WERI-Rb-1 (cell line): ENCODE results near the gene VEGFA.
A peak's percentile ranks its signal among the peaks of the same experiment; 100 is the strongest.

Experiments
- DNase-seq: peaks from one replicate; pipeline ENCODE4 v3.0.0-alpha.2; 2020
- H3K27ac ChIP-seq: fragments of 250-450 bp; sonication (Bioruptor Pico); 2 replicates; pipeline ENCODE4 v1.5.1; 2020; ENCODE audit warnings: mild to moderate bottlenecking, moderate library complexity
- H3K27me3 ChIP-seq: fragments of 250-450 bp; sonication (Bioruptor Pico); 2 replicates; pipeline ENCODE4 v1.5.1; 2021; ENCODE audit warnings: mild to moderate bottlenecking, low read depth, moderate library complexity; ENCODE audit not compliant: insufficient read depth, severe bottlenecking
- H3K36me3 ChIP-seq: fragments of 250-450 bp; sonication (Bioruptor Pico); 2 replicates; pipeline ENCODE4 v1.5.1; 2020; ENCODE audit warnings: mild to moderate bottlenecking, moderate library complexity
- H3K4me3 ChIP-seq: 2 replicates; pipeline ENCODE4 v1.5.1; 2011; ENCODE audit warnings: low read depth, mild to moderate bottlenecking, control low read depth, low read length
- H3K9me3 ChIP-seq: fragments of 250-450 bp; sonication (Bioruptor Pico); 2 replicates; pipeline ENCODE4 v1.5.1; 2021; ENCODE audit warnings: mild to moderate bottlenecking, moderate library complexity; ENCODE audit not compliant: severe bottlenecking
- TF ChIP-seq, protein P1 (sequence below): IDR thresholded peaks from 2 replicates; pipeline ENCODE4 v1.5.1; 2011; ENCODE audit warnings: low read depth, mild to moderate bottlenecking, control low read depth, inconsistent platforms, low read length

VEGFA gene

DNA sequence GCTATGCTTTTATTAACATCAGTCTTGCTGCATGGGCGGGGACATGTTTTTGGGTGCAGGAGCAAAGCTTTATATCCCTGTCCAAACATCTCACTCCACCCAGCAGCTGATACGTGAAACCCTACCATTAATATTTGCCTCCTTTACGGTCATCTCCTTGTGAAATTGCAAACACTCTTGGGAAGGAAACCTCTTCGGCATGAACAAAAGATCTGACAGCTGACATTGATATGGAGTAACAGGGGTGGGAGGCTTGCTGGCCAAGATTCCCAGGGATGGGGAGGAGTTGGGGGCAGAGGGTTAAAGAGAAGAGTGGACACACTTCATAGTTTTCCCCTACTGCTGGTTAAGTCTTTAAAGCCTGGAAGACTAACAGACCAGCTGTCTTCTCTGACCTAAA lies 22.2 kb upstream of the VEGFA start:
- Histone ChIP-seq H3K4me3 (no peak overlapping the region), H3K9me3 (no peaks in the 10 kb centered on the region), H3K27me3 (no peaks in the 10 kb centered on the region), H3K27ac (no peak overlapping the region), H3K36me3 (no peaks in the 10 kb centered on the region)
- DNase-seq, result no peak
- TF ChIP-seq, protein P1, sequence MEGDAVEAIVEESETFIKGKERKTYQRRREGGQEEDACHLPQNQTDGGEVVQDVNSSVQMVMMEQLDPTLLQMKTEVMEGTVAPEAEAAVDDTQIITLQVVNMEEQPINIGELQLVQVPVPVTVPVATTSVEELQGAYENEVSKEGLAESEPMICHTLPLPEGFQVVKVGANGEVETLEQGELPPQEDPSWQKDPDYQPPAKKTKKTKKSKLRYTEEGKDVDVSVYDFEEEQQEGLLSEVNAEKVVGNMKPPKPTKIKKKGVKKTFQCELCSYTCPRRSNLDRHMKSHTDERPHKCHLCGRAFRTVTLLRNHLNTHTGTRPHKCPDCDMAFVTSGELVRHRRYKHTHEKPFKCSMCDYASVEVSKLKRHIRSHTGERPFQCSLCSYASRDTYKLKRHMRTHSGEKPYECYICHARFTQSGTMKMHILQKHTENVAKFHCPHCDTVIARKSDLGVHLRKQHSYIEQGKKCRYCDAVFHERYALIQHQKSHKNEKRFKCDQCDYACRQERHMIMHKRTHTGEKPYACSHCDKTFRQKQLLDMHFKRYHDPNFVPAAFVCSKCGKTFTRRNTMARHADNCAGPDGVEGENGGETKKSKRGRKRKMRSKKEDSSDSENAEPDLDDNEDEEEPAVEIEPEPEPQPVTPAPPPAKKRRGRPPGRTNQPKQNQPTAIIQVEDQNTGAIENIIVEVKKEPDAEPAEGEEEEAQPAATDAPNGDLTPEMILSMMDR, result no peak

DNA sequence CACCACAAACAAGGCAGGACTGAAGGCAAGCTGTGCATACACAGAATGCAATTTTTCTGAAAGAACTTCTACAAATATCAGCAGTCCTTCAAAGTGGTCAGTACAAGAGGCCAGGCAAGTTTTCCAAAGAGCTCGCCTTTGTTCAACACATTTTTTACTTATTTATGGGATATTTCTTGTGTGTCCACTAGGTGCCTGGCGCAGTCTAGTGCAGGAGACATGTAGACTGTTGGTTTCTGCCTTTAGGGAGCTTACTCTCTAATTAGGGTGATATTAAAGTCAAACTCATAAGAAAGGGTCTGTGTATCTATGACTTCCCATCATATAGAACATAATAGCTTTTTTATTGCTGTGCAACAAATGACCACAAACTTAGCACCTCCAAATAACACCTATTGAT lies 21.2 kb upstream of the VEGFA start:
- DNase-seq, result no peak
- no peaks in the 10 kb centered on the region for H3K9me3 ChIP-seq
- H3K27me3 ChIP-seq, result no peaks in the 10 kb centered on the region
- no peak overlapping the region for H3K27ac ChIP-seq
- no peak overlapping the region for H3K4me3 ChIP-seq
- TF ChIP-seq, protein P1, result no peak
- H3K36me3 ChIP-seq, result no peaks in the 10 kb centered on the region

DNA sequence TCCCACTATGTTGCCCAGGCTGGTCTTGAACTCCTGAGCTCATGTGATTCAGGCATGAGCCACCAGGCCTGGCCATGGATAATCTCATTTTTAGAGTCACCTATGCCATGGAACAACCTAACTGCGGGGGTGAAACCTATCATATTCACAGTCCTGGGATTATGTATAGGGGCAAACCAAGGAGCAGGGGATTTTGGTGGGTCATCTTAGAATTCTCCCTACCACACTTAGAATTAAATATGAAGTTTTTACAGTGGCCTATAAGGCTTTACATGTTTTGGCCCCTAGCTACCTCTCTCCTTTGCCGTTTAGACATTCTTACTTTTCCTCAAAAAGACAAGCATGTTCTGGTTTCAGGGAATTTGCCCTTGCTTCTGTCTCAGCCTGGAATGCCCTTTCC lies 20.6 kb upstream of the VEGFA start:
- H3K27ac ChIP-seq, result no peak overlapping the region
- H3K36me3 ChIP-seq, result no peaks in the 10 kb centered on the region
- no peaks in the 10 kb centered on the region for H3K27me3 ChIP-seq
- DNase-seq, result no peak
- no peaks in the 10 kb centered on the region for H3K9me3 ChIP-seq
- no peak overlapping the region for H3K4me3 ChIP-seq
- TF ChIP-seq, protein P1, result no peak

DNA sequence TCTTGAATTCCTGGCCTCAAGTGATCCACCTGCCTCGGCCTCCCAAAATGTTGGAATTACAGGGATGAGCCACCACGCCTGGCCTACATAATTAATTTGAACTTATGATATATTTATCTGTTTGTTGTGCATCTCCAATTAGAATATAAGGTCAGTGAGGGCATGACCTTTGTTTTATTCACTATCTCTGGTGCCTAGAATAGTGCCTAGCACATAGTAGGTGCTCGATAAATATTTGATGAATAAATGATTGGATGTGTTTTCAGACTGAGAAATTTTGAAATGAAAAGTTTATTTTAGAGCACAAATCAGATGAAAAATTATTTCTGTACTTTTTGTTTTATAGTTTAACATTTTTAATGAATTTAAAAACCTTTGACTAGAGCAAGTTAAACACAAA lies 19.4 kb upstream of the VEGFA start:
- H3K9me3 ChIP-seq, result no peaks in the 10 kb centered on the region
- H3K27ac ChIP-seq, result no peak overlapping the region
- no peak for DNase-seq
- no peak overlapping the region for H3K4me3 ChIP-seq
- H3K36me3 ChIP-seq, result no peaks in the 10 kb centered on the region
- no peaks in the 10 kb centered on the region for H3K27me3 ChIP-seq
- TF ChIP-seq, protein P1, result no peak

DNA sequence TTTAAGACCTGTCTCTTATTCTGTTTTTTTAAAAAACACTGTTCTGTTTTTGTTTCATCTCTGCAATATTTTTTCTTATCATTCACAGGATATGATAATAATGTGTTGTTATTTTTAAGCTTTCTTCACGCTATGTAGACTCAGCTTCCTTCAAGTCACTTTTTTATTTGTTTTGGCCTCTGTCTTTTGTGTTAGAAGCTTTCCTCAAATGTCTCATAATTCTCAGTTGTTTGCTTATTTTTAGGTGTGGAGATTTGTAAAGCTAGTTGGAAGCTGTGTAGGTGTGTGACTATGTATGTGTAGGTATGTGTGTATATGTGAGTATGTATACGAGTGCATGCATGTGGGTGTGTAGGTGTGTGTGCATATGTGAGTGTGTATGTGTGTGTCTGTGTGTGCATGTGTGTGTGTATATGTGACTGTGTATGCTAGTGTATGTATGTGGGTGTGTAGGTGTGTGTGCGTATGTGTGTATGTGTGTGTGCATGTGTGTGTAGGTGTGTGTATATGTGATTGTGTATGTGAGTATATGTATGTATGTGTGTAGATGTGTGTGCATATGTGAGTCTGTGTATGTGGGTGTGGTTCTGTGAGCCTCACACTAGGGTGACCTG lies 16.3 kb upstream of the VEGFA start:
- no peaks in the 10 kb centered on the region for H3K9me3 ChIP-seq
- H3K27me3 ChIP-seq, result no peaks in the 10 kb centered on the region
- H3K27ac ChIP-seq, result no peak overlapping the region
- H3K36me3 ChIP-seq, result no peaks in the 10 kb centered on the region
- no peak overlapping the region for H3K4me3 ChIP-seq
- TF ChIP-seq, protein P1, result no peak
- no peak for DNase-seq

DNA sequence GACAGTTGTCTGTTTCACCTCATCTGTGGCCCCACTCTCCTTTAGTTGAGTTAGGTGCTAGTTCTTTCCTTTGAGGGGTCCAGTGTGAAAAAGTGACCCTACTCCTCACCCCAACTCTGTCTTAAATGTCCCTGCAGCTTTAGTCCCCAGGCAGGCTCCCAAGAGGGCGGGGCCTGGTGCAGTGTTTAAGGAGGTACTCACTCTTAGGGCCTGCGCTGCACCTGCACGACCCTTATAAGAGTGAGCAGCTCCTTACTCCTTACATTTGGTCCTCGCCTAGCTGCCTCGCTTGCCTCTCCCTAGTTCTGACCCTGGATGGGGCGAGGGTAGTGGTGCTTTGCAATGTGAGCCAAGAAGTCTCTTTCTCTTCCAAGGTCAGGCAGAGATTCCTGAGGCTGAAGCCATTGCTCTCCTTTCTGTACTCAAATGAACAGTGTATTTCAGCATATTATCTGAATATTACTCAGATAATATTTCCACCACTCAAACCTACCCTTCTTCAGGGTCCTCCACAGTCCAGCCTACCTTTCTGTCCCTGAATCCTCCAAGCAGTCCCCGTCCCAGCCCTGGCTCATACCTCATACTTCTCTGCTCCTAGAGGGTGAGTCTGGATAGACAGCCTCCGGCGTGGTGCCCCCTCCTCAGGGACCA lies 11.9 kb upstream of the VEGFA start:
- Histone ChIP-seq H3K27ac (peak overlapping the region; percentile 13; the same call in 1 of the 2 replicates), H3K4me3 (no peak overlapping the region), H3K9me3 (no peaks in the 10 kb centered on the region), H3K27me3 (no peaks in the 10 kb centered on the region), H3K36me3 (no peaks in the 10 kb centered on the region)
- TF ChIP-seq, protein P1, result no peak
- no peak for DNase-seq
